Gastrocnemius medialis (tissue), 4 donors: ENCODE results near the gene EPHA2.

Source experiments
- POLR2A ChIP-seq, 2 donors: fragments of 450-650 bp; IDR thresholded peaks; one replicate each; pipeline ENCODE4 v1.6.1; 2017; ENCODE audit warnings: antibody characterized with exemption in 2 of 2, mild to moderate bottlenecking in 2 of 2, moderate library complexity in 2 of 2
- TF ChIP-seq, protein P1 (sequence below), 5 experiments: fragments of 450-650 bp in 3 of 5; fragments of 200-600 bp in 2 of 5; sonication (generic) in 2 of 5; IDR thresholded peaks in 4 of 5; conservative IDR thresholded peaks in 1 of 5; 1 replicate in 4 of 5; 2 replicates in 1 of 5; pipeline ENCODE4 v1.5.1; 2016 to 2019; ENCODE audit warnings: antibody characterized with exemption in 5 of 5, mild to moderate bottlenecking in 3 of 5, moderate library complexity in 3 of 5

DNA sequence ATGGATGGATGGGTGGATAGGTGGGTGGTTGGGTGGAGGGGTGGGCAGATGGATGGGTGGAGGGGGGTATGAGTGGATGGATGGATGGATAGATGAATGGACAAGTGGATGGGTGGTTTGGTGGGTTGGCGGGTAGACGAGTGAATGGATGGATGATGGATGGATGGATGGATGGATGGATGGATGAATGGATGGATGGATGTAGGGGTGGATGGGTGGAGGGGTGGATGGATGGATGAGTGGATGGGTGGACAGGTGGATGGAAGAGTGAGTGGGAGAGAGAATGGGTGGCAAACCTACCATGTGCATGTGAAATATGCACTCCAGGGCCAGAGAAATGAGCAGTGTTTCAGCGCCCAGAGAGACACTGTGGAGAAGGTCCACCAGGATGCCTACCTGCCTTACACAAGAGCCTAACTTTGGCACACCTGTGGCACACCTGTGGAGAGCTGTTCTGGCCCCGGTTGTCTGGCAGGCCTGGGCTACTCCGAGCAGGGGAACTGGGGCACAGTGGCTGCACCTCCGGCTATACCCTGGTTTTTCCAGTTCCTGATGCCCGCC is 12.8 kb downstream of the EPHA2 start:
- TF ChIP-seq, protein P1, sequence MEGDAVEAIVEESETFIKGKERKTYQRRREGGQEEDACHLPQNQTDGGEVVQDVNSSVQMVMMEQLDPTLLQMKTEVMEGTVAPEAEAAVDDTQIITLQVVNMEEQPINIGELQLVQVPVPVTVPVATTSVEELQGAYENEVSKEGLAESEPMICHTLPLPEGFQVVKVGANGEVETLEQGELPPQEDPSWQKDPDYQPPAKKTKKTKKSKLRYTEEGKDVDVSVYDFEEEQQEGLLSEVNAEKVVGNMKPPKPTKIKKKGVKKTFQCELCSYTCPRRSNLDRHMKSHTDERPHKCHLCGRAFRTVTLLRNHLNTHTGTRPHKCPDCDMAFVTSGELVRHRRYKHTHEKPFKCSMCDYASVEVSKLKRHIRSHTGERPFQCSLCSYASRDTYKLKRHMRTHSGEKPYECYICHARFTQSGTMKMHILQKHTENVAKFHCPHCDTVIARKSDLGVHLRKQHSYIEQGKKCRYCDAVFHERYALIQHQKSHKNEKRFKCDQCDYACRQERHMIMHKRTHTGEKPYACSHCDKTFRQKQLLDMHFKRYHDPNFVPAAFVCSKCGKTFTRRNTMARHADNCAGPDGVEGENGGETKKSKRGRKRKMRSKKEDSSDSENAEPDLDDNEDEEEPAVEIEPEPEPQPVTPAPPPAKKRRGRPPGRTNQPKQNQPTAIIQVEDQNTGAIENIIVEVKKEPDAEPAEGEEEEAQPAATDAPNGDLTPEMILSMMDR (IDR thresholded peaks at IDR 0.05 in 4 of 5, conservative IDR thresholded peaks at IDR 0.05 in 1 of 5), result no peak
- no peak for TF ChIP-seq POLR2A (IDR thresholded peaks at IDR 0.05)
